RCC 7860 (cell line): ENCODE data around the gene HESX1.

Source experiments
- DNase-seq: peaks from one replicate; pipeline ENCODE4 v3.0.0-alpha.2; 2015; ENCODE audit warnings: low spot score
- FAIRE-seq: peaks from 2 replicates; lab custom pipeline; 2012; peaks lifted over from hg19 to GRCh38; lab: Jason Lieb, UNC

Gene HESX1

GRCh38 chr3:57150113-57150581 is 49.6 kb downstream of the HESX1 start:
- FAIRE-seq = no peak
- DNase-seq = no peak
